Measurements from ENCODE around the gene SLC28A1. TPM values are rescaled to one million over a fixed set of nuclear protein-coding genes. Genes with fewer than 3 reads are reported as not detected.

Gene SLC28A1
- total and polyA plus RNA-seq, 8 donors = 0.08 to 0.23 (median 0.14) TPM; not detected in 3

- Histone ChIP-seq H3K27ac (no peak overlapping the region), H3K36me3 (no peaks in the 10 kb centered on the region)
- TF ChIP-seq CTCF (IDR thresholded peaks at IDR 0.05) = no peak
These were observed 44.7 kb upstream of the SLC28A1 start for GRCh38 chr15:84839714-84840113.

GRCh38 chr15:84840255-84840654 lies 44.2 kb upstream of the SLC28A1 start:
- Histone ChIP-seq H3K4me1 (peaks cover 15% of the 10 kb centered on the region in 2 donors), H3K4me3 (no peak overlapping the region), H3K27ac (peak overlapping the region; percentile 48 to 80), H3K36me3 (no peaks in the 10 kb centered on the region), H3K9me3 (no peaks in the 10 kb centered on the region), H3K27me3 (no peaks in the 10 kb centered on the region)
- intact Hi-C loops (cut with DNase I) = no loop called here
- DNase-seq = no peak
- ATAC-seq = no peak
- TF ChIP-seq CTCF (IDR thresholded peaks at IDR 0.05) = no peak

More at GRCh38 chr15:84839714-84840113, 44.7 kb upstream of the SLC28A1 start:
- no peak for ATAC-seq
- intact Hi-C loops (cut with DNase I) = no loop called here
- DNase-seq = peak in 1 of 4 donors; percentile 69
- Histone ChIP-seq H3K27me3 (no peaks in the 10 kb centered on the region), H3K9me3 (no peaks in the 10 kb centered on the region), H3K4me3 (no peak overlapping the region), H3K4me1 (peaks cover 15 to 16% of the 10 kb centered on the region in 2 donors)

- Histone ChIP-seq H3K4me1 (peaks cover 14 to 15% of the 10 kb centered on the region in 2 donors), H3K4me3 (no peak overlapping the region), H3K27ac (peak overlapping the region; percentile 48 to 80), H3K27me3 (no peaks in the 10 kb centered on the region), H3K9me3 (no peaks in the 10 kb centered on the region), H3K36me3 (no peaks in the 10 kb centered on the region)
- ATAC-seq (peak; percentile 91), DNase-seq (peak in 2 of 4 donors; percentile 76 to 87)
- intact Hi-C loops (cut with DNase I) = no loop called here
- TF ChIP-seq CTCF (IDR thresholded peaks at IDR 0.05) = no peak
These were observed 43.6 kb upstream of the SLC28A1 start for GRCh38 chr15:84840741-84841429.

- intact Hi-C loops (cut with DNase I) = no loop called here
- H3K9me3 ChIP-seq = peaks cover 0 to 12% of the 10 kb centered on the region in 2 donors
- no peak for DNase-seq
- TF ChIP-seq CTCF (IDR thresholded peaks at IDR 0.05) = no peak
- ATAC-seq = no peak
- no peak overlapping the region for H3K4me3 ChIP-seq
- peaks cover 14 to 15% of the 10 kb centered on the region in 2 donors for H3K4me1 ChIP-seq
- H3K27ac ChIP-seq = no peak overlapping the region
- no peaks in the 10 kb centered on the region for H3K36me3 ChIP-seq
- H3K27me3 ChIP-seq = no peaks in the 10 kb centered on the region
These were observed 41.7 kb upstream of the SLC28A1 start for GRCh38 chr15:84842781-84843180.

- Histone ChIP-seq H3K9me3 (peaks cover 0 to 12% of the 10 kb centered on the region in 2 donors), H3K27me3 (no peaks in the 10 kb centered on the region), H3K36me3 (no peaks in the 10 kb centered on the region), H3K27ac (peak overlapping the region; percentile 37), H3K4me1 (peaks cover 14 to 15% of the 10 kb centered on the region in 2 donors), H3K4me3 (no peak overlapping the region)
- TF ChIP-seq CTCF (IDR thresholded peaks at IDR 0.05) = no peak
- intact Hi-C loops (cut with DNase I) = no loop called here
- peak; percentile 47 for ATAC-seq
- DNase-seq = no peak
These were observed 39.5 kb upstream of the SLC28A1 start for GRCh38 chr15:84844964-84845363.
